ENCODE results near the gene PTPN3. TPM values are rescaled to one million over a fixed set of nuclear protein-coding genes. Genes with fewer than 3 reads are reported as not detected.
A peak's percentile ranks its signal among the peaks of the same experiment; 100 is the strongest.

Gene PTPN3
- total and polyA plus RNA-seq, 2 experiments from 2014 or later: 0.84 to 2.1 TPM

- no peak for DNase-seq (ENCODE audit: low read depth in 1 of 2, low spot score in 1 of 2)
- H3K27ac ChIP-seq: no peak overlapping the region
- no peaks in the 10 kb centered on the region for H3K9me3 ChIP-seq (ENCODE audit: low read depth)
- H3K36me3 ChIP-seq: no peaks in the 10 kb centered on the region
- no peaks in the 10 kb centered on the region for H3K27me3 ChIP-seq
- no peaks in the 10 kb centered on the region for H3K4me1 ChIP-seq (ENCODE audit: low read depth)
- TF ChIP-seq CTCF (IDR thresholded peaks at IDR 0.05; ENCODE audit: low read depth, low read length): no peak
- H3K4me3 ChIP-seq: no peak overlapping the region
Measured at GRCh38 chr9:109403766-109404320, 94.3 kb downstream of the PTPN3 start.

- H3K4me3 ChIP-seq: no peak overlapping the region
Measured at GRCh38 chr9:109403116-109403515, 95.0 kb downstream of the PTPN3 start.

GRCh38 chr9:109401990-109402318 lies 96.2 kb downstream of the PTPN3 start:
- Histone ChIP-seq H3K4me3 (no peak overlapping the region), H3K9me3 (ENCODE audit: low read depth) (no peaks in the 10 kb centered on the region), H3K27me3 (no peaks in the 10 kb centered on the region), H3K36me3 (no peaks in the 10 kb centered on the region), H3K4me1 (ENCODE audit: low read depth) (no peaks in the 10 kb centered on the region), H3K27ac (no peak overlapping the region)
- TF ChIP-seq CTCF (IDR thresholded peaks at IDR 0.05; ENCODE audit: low read depth, low read length): no peak
- DNase-seq (ENCODE audit: low read depth in 1 of 2, low spot score in 1 of 2): no peak

More at GRCh38 chr9:109403116-109403515, 95.0 kb downstream of the PTPN3 start:
- DNase-seq (ENCODE audit: low read depth in 1 of 2, low spot score in 1 of 2): no peak
- Histone ChIP-seq H3K27me3 (no peaks in the 10 kb centered on the region), H3K9me3 (ENCODE audit: low read depth) (no peaks in the 10 kb centered on the region), H3K36me3 (no peaks in the 10 kb centered on the region), H3K27ac (no peak overlapping the region), H3K4me1 (ENCODE audit: low read depth) (no peaks in the 10 kb centered on the region)
- TF ChIP-seq CTCF (IDR thresholded peaks at IDR 0.05; ENCODE audit: low read depth, low read length): no peak

- Histone ChIP-seq H3K36me3 (no peaks in the 10 kb centered on the region), H3K27ac (no peak overlapping the region), H3K4me3 (no peak overlapping the region), H3K27me3 (no peaks in the 10 kb centered on the region), H3K9me3 (ENCODE audit: low read depth) (no peaks in the 10 kb centered on the region), H3K4me1 (ENCODE audit: low read depth) (no peaks in the 10 kb centered on the region)
- DNase-seq (ENCODE audit: low read depth in 1 of 2, low spot score in 1 of 2): peak; percentile 70 to 83
- peak; percentile 87 for TF ChIP-seq CTCF (IDR thresholded peaks at IDR 0.05; ENCODE audit: low read depth, low read length)
Measured at GRCh38 chr9:109401169-109401989, 96.7 kb downstream of the PTPN3 start.

- H3K36me3 ChIP-seq: no peaks in the 10 kb centered on the region
- no peaks in the 10 kb centered on the region for H3K27me3 ChIP-seq
- H3K4me3 ChIP-seq: no peak overlapping the region
- no peaks in the 10 kb centered on the region for H3K4me1 ChIP-seq (ENCODE audit: low read depth)
- no peaks in the 10 kb centered on the region for H3K9me3 ChIP-seq (ENCODE audit: low read depth)
- DNase-seq (ENCODE audit: low read depth in 1 of 2, low spot score in 1 of 2): no peak
- TF ChIP-seq CTCF (IDR thresholded peaks at IDR 0.05; ENCODE audit: low read depth, low read length): no peak
- no peak overlapping the region for H3K27ac ChIP-seq
Measured at GRCh38 chr9:109399258-109399767, 98.8 kb downstream of the PTPN3 start.
